HUES64 (cell line): ENCODE measurements around the gene CAMK2B.

Experiments
- H3K27ac ChIP-seq: 2 replicates; pipeline ENCODE4 v1.7.0; 2013; ENCODE audit warnings: low read depth, low read length, inconsistent platforms
- H3K27me3 ChIP-seq: 2 replicates; pipeline ENCODE4 v1.6.1; 2013; ENCODE audit warnings: mild to moderate bottlenecking, low read length; ENCODE audit not compliant: insufficient read depth
- H3K36me3 ChIP-seq: 2 replicates; pipeline ENCODE4 v1.6.1; 2013; ENCODE audit warnings: mild to moderate bottlenecking, low read length; ENCODE audit not compliant: insufficient read depth
- H3K4me1 ChIP-seq: 2 replicates; pipeline ENCODE4 v1.6.1; 2013; ENCODE audit warnings: mild to moderate bottlenecking, low read length, moderate library complexity; ENCODE audit not compliant: insufficient read depth
- H3K4me3 ChIP-seq: 2 replicates; pipeline ENCODE4 v1.5.1; 2013; ENCODE audit warnings: mild to moderate bottlenecking, low read length, moderate library complexity
- H3K9ac ChIP-seq: 2 replicates; pipeline ENCODE4 v1.6.1; 2013; ENCODE audit warnings: mild to moderate bottlenecking, low read depth, low read length
- H3K9me3 ChIP-seq: 2 replicates; pipeline ENCODE4 v1.6.1; 2013; ENCODE audit warnings: low read depth, low read length; ENCODE audit not compliant: insufficient read depth
- WGBS: fragments of 150-250, 120-280 bp; methylation state at CpG from one replicate; pipeline ENCODE4 v1.1.7; 2013; ENCODE audit warnings: missing lambda C conversion rate; 5-methylcytosine and 5-hydroxymethylcytosine counted together

Gene CAMK2B

DNA sequence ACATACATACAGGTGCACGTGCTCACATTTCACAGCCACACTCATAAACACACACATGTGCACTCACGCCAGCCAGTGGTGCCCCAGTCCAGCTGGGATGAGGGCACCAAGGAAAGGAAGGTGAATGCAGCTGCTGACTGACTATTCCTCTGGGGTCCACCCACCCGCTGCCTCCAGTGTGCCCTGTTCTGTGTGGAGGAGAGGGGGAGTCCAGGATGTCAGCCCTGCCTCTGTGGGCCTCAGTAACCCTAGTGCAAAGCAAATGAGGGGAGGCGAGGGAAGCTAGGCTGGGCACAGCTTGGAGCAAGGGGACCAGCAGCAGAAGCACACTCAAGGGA is 67.0 kb downstream of the CAMK2B start:
- Histone ChIP-seq H3K4me1 (no peaks in the 10 kb centered on the region; the same call in 1 of the 2 replicates), H3K9ac (no peak overlapping the region), H3K9me3 (no peaks in the 10 kb centered on the region), H3K27me3 (no peaks in the 10 kb centered on the region), H3K27ac (no peak overlapping the region), H3K36me3 (no peaks in the 10 kb centered on the region), H3K4me3 (no peak overlapping the region)
- WGBS: 91% methylated on average over 4 of the region's 4 CpGs

GRCh38 chr7:44257618-44258422 is 67.6 kb downstream of the CAMK2B start:
- no peaks in the 10 kb centered on the region for H3K9me3 ChIP-seq
- H3K9ac ChIP-seq: no peak overlapping the region
- no peaks in the 10 kb centered on the region; the same call in 1 of the 2 replicates for H3K4me1 ChIP-seq
- no peaks in the 10 kb centered on the region for H3K36me3 ChIP-seq
- no peak overlapping the region for H3K4me3 ChIP-seq
- 82% methylated on average over 18 of the region's 18 CpGs for WGBS
- no peak overlapping the region for H3K27ac ChIP-seq
- H3K27me3 ChIP-seq: no peaks in the 10 kb centered on the region

DNA sequence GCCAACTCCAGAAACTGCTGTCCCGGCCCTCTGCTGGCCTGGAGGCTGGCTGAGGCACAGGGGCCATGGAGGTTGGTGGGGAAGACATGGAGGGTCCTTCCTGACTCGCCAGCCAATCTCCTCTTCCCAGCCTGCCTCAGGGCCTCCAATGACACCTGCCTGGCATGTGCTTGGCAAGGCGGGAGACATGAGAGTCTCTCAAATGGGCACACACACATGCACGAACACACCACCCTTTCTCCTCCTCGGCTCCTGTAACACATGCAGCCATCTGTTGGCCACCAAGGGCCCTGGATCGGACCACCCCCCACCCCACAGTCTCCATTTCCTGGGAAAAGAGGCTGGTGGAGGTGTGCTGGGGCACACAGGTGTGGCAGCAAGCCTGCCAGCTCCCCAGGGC is 68.2 kb downstream of the CAMK2B start:
- no peaks in the 10 kb centered on the region; the same call in 1 of the 2 replicates for H3K4me1 ChIP-seq
- 92% methylated on average over 6 of the region's 6 CpGs for WGBS

DNA sequence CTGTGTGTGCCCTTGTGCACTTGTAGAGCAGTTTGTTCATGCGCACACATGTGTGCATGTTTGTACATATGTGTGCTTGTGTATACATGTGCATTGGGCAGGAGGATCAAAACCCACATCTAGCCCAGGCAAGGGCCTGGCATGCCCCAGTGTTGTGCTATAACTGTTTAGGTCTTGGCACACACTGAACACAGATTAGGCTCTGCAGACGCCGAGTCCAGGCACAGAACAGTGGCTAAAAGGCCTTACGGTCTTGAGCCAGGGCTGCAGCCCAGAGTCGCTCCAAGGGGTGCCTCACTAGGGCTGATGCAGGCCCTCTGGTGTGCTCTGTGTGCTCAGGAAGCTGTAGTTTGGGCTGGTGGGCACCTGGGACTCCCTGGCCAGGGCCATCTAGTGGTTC is 68.9 kb downstream of the CAMK2B start:
- Histone ChIP-seq H3K27ac (no peak overlapping the region), H3K27me3 (no peaks in the 10 kb centered on the region), H3K4me1 (no peaks in the 10 kb centered on the region; the same call in 1 of the 2 replicates), H3K36me3 (no peaks in the 10 kb centered on the region), H3K9ac (no peak overlapping the region), H3K4me3 (no peak overlapping the region), H3K9me3 (no peaks in the 10 kb centered on the region)
- 94% methylated on average over 5 of the region's 5 CpGs for WGBS

More for the DNA sequence above, 68.2 kb downstream of the CAMK2B start:
- Histone ChIP-seq H3K27me3 (no peaks in the 10 kb centered on the region), H3K36me3 (no peaks in the 10 kb centered on the region), H3K9ac (no peak overlapping the region), H3K9me3 (no peaks in the 10 kb centered on the region), H3K27ac (no peak overlapping the region), H3K4me3 (no peak overlapping the region)

GRCh38 chr7:44251881-44252280 is 73.5 kb downstream of the CAMK2B start:
- H3K9ac ChIP-seq: no peak overlapping the region
- H3K36me3 ChIP-seq: no peaks in the 10 kb centered on the region
- H3K27me3 ChIP-seq: no peaks in the 10 kb centered on the region
- H3K4me3 ChIP-seq: no peak overlapping the region
- no peak overlapping the region for H3K27ac ChIP-seq
- WGBS: 91% methylated on average over 11 of the region's 12 CpGs
- no peaks in the 10 kb centered on the region for H3K9me3 ChIP-seq
- no peaks in the 10 kb centered on the region for H3K4me1 ChIP-seq

DNA sequence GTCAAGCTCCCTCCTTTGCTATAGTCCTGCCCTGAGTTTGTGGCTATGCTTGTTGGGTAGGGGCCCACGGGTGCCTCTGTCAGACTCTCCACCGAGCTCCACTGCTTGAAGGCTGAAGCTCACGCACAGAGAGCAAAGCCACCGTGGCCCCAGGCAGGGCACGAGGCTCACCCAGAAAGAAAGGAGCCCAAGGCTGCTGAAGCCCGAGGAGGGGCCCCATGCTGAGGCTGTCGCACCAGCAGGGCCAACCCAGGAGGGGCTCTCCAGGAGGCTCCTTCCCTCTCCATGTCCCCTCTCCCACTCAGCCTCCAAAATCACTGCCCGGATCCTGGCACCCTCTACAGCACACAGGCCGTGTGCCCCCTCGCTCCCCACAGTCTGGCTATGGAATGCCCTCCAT is 74.1 kb downstream of the CAMK2B start:
- Histone ChIP-seq H3K27me3 (no peaks in the 10 kb centered on the region), H3K27ac (no peak overlapping the region), H3K4me3 (no peak overlapping the region), H3K4me1 (no peaks in the 10 kb centered on the region), H3K9me3 (no peaks in the 10 kb centered on the region), H3K36me3 (no peaks in the 10 kb centered on the region), H3K9ac (no peak overlapping the region)
- WGBS: 92% methylated on average over 10 of the region's 10 CpGs

GRCh38 chr7:44249639-44250234 is 75.7 kb downstream of the CAMK2B start:
- Histone ChIP-seq H3K36me3 (no peaks in the 10 kb centered on the region), H3K4me1 (no peaks in the 10 kb centered on the region), H3K9me3 (no peaks in the 10 kb centered on the region), H3K27ac (no peak overlapping the region), H3K27me3 (no peaks in the 10 kb centered on the region), H3K4me3 (no peak overlapping the region), H3K9ac (no peak overlapping the region)
- 89% methylated on average over 15 of the region's 15 CpGs for WGBS

GRCh38 chr7:44247868-44248651 is 77.3 kb downstream of the CAMK2B start:
- no peak overlapping the region for H3K27ac ChIP-seq
- H3K9ac ChIP-seq: no peak overlapping the region
- no peaks in the 10 kb centered on the region for H3K9me3 ChIP-seq
- no peaks in the 10 kb centered on the region for H3K36me3 ChIP-seq
- no peaks in the 10 kb centered on the region for H3K27me3 ChIP-seq
- H3K4me3 ChIP-seq: no peak overlapping the region
- no peaks in the 10 kb centered on the region for H3K4me1 ChIP-seq
- 90% methylated on average over 10 of the region's 10 CpGs for WGBS

GRCh38 chr7:44246396-44247113 is 78.8 kb downstream of the CAMK2B start:
- Histone ChIP-seq H3K9ac (no peak overlapping the region), H3K27ac (no peak overlapping the region), H3K27me3 (no peaks in the 10 kb centered on the region), H3K4me1 (no peaks in the 10 kb centered on the region), H3K36me3 (no peaks in the 10 kb centered on the region), H3K9me3 (no peaks in the 10 kb centered on the region), H3K4me3 (no peak overlapping the region)
- 91% methylated on average over 7 of the region's 7 CpGs for WGBS

DNA sequence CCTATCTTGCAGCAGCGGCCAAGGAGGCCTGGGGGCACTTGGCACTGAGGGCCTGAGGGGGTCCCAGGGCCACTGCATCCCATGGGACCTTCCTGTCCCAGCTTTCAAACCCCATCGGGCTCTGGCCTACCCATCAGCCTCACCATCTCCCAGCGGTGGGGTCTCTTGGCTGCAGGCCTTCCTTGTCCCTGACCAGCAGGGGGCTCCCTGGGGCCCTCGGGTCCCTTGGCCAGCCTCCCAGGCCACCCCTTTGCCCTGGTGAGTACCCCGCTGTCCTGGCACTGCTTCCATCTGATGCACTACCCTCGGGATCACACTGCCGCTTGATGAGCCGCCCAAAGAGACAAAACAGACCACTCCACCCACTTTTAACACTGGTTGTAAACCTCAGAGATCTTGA is 81.1 kb downstream of the CAMK2B start:
- 71% methylated on average over 8 of the region's 8 CpGs for WGBS
- H3K9ac ChIP-seq: no peak overlapping the region
- H3K36me3 ChIP-seq: no peaks in the 10 kb centered on the region
- H3K4me3 ChIP-seq: no peak overlapping the region
- no peak overlapping the region for H3K27ac ChIP-seq
- H3K4me1 ChIP-seq: no peaks in the 10 kb centered on the region
- H3K9me3 ChIP-seq: no peaks in the 10 kb centered on the region
- H3K27me3 ChIP-seq: no peaks in the 10 kb centered on the region

DNA sequence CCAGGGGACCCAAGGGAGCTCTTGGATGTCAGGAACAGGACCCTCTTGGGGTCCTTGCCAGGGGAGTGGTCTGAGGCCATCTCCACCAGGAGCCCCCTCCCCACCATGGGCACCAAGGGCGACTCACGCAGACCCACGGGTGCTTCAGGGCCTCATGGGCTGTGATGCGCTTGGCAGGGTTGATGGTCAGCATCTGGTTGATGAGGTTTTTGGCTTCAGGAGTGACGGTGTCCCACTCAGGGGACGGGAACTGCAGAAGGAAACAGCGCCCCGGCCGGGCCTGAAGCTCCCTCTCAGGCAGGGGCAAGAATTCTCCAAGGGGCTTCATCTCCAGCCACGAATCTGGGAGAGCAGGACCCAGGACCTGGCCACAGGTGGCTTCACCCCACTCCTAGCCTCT is 83.3 kb downstream of the CAMK2B start:
- 91% methylated on average over 10 of the region's 10 CpGs for WGBS
- no peaks in the 10 kb centered on the region for H3K27me3 ChIP-seq
- H3K9me3 ChIP-seq: no peaks in the 10 kb centered on the region
- H3K9ac ChIP-seq: no peak overlapping the region
- H3K4me3 ChIP-seq: no peak overlapping the region
- no peaks in the 10 kb centered on the region for H3K4me1 ChIP-seq
- no peaks in the 10 kb centered on the region for H3K36me3 ChIP-seq
- no peak overlapping the region for H3K27ac ChIP-seq
